ENCODE results near the gene STAT3. TPM values are rescaled to one million over a fixed set of nuclear protein-coding genes. Genes with fewer than 3 reads are reported as not detected.
"Not testable (repeated sequence)": the region's sequence is repeated elsewhere in the genome, so short reads cannot be mapped to it uniquely, and the experiment has no call there.

Gene STAT3
- total RNA-seq, 1 donor from 2014 or later: 353 TPM

DNA sequence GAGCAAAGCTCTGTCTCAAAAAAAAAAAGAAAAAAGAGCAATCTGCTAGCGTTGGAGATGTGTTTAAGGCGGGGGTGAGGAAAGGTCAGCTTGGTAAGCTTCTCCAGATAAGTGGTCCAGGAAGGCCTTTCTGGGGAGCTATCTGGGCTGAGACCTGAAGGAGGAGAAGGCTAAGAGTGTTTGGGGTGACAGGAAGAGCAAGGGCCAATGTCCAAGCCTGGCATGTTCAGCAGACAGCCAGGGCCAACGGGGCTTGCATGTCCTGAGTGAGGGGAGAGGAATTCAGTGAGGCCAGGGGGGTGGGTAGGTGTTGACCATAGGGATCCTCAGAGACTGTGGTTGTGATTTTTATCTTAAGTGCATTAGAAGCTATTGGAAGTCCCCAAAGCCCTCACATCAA is 84.5 kb downstream of the STAT3 start:
- no peak for DNase-seq (ENCODE audit: low spot score)

DNA sequence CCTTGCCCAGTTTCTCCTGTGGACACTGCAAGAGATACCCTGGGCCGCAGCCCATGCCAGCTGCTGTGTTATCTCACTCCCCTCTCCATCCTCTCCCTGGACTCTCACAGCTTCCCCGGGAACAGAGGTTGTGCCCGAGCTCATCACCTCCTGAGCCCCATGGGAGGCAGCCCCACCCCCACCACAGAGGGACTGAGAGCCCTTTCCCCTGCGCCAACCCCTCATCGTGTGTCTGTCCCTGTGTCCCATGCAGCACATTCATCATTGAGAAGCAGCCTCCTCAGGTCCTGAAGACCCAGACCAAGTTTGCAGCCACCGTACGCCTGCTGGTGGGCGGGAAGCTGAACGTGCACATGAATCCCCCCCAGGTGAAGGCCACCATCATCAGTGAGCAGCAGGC is 87.2 kb downstream of the STAT3 start:
- DNase-seq (ENCODE audit: low spot score): no peak

DNA sequence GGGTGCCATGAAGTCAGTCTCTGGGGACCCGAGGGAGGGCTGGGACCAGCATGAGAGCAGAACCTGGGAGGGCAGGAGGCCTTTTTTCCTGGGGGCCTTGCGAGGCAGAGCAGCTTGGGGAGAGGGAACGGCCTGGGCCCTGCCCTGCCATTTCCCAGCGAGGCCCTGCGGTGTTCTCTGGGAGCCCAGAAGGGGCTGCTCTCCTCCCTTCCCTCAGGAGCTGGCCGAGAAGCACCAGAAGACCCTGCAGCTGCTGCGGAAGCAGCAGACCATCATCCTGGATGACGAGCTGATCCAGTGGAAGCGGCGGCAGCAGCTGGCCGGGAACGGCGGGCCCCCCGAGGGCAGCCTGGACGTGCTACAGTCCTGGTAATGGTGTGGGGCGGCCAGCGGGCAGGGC is 88.3 kb downstream of the STAT3 start:
- not testable (repeated sequence) for DNase-seq (ENCODE audit: low spot score)

DNA sequence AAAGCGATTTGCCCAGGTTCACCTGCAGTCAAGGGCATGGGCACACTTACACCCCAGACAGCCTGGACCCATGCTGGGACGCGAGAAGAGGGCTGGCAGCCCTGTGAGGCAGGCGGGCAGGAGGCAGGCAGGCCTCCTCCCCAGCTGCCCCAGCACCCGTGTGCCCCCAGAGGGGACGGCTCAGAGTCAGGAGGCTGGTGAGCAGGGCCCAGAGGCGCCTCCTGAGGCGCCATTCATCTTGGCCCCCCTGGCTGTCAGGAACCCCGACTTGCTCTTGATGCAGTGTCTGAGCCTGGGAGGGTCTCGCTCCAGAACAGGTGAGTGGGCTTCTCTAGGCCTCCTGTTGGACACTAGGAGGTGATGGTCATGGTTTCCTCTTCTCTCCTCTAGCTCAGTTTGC is 88.9 kb downstream of the STAT3 start:
- not testable (repeated sequence) for DNase-seq (ENCODE audit: low spot score)

DNA sequence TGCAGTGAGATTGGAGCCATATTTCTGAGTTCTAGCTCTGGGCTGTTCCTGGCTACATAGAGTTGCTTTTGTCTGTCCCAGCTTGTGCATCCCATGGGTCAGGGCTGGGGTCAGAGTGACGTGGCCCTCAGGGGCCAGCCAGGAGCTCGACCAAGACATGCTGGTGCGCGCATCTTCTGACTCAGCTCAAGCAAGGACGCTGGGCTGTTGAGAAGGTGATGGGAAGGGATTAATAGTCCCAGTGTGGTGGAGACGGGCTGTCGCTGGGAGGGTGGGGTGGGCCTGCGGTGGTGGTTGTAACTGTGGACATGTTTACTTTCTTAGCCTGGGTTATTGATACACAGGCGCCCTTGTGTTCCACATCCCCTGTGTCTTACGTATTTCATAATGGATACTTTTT is 90.5 kb downstream of the STAT3 start:
- DNase-seq (ENCODE audit: low spot score): not testable (repeated sequence)

DNA sequence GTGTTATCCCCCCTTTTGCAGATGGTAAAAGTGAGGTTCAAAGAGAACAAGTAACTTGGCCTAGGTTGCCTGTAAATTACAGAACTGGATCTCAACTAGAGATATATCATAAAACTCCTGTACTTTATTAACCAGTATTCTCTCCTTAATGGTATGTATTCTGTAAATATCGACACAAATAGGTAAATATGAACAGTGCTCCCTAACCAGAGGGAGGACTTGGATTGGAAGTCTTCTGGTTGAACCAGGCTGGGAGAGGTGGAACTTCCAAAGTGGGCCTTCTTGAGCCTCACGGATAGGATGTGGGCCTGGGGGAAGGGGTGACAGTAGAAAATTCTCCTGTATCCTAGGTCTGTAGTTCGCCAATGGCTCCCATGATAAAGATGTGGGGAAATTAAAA is 92.2 kb downstream of the STAT3 start:
- no peak for DNase-seq (ENCODE audit: low spot score)

DNA sequence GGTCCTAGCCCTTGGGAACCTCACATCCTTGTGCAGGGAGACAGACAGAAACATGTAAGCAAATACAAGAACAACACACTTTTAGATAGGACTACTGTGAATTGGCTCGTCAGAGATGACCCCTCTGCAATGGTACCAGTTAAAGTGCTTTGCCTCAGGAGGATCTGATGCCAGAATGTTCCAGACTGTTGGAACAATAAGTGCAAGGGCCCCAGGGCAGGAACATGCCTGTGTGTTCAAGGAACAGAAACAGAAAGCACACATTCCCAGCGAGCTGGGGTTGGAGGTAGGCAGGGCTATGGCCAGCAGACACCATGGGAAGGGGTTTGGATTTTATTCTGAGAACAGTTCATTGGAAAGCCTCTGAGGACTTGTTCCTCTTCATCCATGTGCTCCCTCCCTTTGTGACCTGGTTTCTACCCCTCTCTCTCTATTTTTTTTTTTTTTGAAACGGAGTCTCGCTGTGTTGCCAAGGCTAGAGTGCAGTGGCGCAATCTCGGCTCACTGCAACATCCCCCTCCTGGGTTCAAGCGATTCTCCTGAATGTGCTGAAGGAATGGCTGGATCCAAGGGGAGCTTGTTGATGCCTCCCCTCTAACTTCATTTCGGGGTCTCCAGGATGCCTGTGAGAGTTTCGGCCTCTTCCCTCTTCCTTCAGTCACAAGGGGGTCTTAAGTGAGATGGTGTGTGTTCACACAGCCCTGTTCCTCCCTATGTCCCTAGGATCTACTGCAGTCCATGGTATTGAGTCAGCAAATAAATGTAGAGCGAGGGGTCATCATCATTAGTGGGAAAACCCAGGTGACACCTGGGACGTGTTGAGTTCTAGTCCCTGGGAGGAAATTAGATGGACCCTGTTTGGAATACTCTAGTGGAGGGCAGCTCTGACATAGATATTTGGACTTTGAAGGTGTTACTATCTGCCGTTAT is 93.5 kb downstream of the STAT3 start:
- DNase-seq (ENCODE audit: low spot score): no peak

DNA sequence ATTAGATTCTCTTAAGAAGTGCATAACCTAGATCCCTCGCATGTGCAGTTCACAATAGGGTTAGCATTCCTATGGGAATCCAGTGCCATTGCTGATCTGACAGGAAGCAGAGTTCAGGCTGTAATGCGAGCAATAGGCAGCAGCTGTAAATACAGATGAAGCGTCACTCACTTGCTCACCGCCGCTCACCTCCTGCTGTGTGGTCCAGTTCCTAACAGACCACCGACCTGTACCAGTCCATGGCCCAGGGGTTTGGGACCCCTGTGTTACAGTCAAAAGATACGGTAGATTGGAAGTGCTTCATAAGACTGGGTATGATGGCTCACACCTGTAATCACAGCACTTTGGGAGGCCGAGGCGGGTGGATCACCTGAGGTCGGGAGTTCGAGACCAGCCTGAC is 97.1 kb downstream of the STAT3 start:
- peak; percentile 45 for DNase-seq (ENCODE audit: low spot score)

DNA sequence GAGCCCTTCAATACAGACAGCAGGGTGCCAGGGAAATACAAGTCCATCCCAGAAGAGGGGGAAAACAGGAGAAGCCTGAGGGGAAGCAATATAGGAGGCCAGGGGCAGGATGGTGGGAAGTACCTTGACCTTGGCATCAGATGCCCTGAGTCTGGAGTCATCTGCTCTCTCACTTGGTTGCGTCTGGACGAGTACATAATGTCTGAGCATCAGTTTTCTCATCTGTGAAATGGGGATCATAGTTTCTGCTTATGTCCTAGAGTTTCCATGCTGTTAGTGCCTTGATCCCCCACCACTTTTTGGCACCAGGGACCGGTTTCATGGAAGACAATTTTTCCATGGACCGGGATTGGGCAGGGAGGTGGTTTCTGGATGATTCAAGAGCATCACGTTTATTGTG is 97.7 kb downstream of the STAT3 start:
- DNase-seq (ENCODE audit: low spot score): peak; percentile 51

DNA sequence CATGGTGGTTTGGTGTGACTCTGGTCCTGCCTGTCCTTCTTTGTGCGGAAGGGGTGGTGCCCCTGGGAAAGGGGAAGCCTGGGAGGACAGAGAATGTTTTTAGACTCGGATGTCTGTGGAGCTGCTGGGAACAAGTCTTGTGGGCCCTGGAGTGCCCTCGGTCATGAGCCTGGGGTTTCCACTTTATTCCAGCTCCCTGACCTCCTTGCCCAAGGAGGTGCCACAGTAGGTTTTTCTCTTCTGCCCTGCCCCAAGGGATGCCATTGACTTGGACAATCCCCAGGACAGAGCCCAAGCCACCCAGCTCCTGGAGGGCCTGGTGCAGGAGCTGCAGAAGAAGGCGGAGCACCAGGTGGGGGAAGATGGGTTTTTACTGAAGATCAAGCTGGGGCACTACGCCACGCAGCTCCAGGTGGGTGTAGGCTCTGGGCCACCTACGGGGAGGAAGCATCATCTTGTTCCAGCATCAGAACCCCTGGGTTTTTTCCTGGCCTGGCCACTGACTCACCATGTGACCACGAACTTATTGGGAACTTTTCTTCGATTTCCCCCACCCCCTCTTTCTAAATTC is 98.5 kb downstream of the STAT3 start:
- DNase-seq (ENCODE audit: low spot score): peak; percentile 82

DNA sequence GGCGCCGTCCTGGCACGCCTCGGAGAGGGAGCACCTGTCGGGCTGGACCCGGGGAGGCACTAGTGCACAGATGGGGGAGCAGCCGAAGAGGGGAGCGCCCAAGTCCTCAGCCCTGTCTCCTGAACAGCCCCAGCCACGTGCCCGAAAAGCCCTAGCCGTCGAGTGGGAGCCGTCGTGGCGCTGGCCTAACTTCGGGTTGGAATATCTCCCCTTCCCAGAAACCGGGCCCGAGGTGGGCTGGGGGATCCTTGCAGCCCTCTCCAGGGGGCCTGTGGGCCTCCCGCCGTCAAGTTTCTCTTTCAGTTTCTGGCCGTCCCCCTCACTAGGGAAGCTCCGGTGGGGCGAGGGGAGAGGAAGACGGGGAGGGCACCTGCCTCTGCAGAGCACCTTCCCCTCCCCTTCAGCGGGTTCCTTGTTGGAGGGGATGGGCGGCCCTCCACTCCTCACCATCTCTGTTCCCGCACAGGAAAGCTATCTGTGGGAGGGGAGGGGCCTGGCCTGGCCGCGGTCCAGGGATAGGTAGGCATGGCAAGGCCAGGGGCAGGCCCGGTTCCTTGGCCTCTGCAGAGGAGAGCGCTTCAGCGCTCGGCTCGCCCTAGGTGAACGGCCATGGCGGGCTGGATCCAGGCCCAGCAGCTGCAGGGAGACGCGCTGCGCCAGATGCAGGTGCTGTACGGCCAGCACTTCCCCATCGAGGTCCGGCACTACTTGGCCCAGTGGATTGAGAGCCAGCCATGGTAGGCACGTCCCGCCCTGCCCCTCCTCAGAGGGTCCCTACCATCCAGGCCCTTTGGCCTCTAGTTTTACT is 99.2 kb downstream of the STAT3 start:
- peak; percentile 89 for DNase-seq (ENCODE audit: low spot score)

DNA sequence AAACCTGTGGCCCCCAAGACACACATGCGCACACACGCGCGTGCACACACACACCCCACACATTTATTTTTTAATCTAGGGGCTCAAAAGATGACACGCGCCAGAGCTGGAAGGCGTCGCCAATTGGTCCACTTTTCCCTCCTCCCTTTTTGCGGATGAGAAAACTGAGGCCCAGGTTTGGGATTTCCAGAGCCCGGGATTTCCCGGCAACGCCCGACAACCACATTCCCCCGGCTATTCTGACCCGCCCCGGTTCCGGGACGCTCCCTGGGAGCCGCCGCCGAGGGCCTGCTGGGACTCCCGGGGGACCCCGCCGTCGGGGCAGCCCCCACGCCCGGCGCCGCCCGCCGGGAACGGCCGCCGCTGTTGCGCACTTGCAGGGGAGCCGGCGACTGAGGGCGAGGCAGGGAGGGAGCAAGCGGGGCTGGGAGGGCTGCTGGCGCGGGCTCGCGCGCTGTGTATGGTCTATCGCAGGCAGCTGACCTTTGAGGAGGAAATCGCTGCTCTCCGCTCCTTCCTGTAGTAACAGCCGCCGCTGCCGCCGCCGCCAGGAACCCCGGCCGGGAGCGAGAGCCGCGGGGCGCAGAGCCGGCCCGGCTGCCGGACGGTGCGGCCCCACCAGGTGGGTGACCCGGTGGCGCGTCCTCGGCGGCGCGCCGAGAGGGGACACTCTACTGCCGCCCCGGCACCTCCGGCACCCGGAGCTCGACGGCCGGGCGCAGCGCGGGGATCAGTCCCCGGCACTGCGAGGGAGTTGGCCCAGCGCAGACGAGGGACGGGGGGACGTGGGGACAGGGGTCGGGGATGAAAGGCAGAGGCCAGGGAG is 100.1 kb downstream of the STAT3 start, which contains the start of gene STAT5A:
Gene STAT5A (plus strand): TSS at position 522 of the 826 bp plus-strand sequence. CDS start 914 bp downstream, outside the sequence.
- peak; percentile 98 for DNase-seq (ENCODE audit: low spot score)

DNA sequence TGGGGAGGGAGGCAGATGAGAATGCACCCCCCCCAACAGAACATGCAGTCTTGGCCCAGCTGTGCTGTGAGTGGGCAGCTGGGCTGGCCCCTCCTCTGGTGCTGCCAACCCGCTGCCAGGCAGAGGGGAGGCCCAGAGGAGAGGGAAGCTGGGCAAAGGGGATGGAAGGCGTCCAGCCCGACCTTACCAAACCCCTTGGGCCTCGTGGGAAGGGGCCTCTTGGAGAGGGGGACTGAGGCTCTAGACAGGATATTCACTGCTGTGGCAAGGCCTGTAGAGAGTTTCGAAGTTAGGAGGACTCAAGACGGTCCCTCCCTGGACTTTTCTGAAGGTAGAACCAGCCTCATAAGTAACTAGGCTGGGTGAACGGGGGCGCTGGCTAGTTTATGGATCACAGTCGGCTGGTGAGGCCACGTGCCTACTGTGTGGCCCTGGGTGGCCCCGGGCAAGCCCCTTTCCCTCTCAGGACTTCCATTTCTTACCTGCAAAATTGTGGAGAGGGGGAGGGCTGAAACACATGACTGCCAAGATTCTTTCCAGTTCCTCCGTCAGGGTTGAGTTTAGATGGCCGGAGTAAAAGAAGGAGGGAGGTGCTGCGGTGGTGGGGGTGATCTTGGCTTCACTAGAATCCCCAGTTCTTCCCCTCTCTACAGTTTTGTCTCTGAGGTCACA is 100.8 kb downstream of the STAT3 start:
- DNase-seq (ENCODE audit: low spot score): peak; percentile 89

DNA sequence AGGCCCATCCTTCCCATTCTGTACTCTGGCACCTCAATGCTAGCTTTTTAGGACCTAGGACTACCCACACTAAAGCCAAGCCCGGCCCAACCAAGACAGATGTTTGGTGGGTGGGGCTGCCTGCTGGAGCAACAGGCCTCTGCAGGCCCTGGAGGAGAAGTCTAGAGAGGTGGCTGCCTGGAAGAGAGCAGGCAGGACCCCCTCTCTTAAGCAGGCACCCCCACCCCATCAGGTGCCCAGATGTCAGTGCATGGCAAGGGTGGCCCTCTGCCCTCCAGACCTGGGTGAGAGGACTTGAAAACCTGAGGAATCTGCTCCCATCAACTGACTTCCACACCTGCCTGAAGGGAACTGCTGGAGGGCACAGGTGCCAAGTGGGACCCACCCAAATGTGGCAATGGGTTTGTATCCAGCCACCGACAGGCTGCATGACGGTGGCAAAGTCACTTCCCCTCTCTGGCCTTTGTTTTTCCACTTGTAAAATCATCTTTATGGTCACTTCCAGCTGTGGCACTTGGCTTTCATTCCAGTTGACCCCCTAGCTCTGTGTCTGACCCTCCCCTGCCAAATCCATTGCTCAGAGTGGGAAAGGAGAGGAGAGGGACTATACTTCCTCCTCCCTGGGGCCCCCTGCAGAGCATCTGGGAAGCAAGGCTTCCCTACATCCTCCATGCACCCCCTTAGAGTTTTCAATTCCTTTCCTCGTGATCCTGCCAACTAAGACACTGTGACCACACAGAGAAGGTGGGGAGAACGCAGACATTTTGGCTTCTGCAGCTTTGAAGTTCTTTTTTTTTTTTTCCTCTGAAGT is 101.6 kb downstream of the STAT3 start:
- peak; percentile 87 for DNase-seq (ENCODE audit: low spot score)

DNA sequence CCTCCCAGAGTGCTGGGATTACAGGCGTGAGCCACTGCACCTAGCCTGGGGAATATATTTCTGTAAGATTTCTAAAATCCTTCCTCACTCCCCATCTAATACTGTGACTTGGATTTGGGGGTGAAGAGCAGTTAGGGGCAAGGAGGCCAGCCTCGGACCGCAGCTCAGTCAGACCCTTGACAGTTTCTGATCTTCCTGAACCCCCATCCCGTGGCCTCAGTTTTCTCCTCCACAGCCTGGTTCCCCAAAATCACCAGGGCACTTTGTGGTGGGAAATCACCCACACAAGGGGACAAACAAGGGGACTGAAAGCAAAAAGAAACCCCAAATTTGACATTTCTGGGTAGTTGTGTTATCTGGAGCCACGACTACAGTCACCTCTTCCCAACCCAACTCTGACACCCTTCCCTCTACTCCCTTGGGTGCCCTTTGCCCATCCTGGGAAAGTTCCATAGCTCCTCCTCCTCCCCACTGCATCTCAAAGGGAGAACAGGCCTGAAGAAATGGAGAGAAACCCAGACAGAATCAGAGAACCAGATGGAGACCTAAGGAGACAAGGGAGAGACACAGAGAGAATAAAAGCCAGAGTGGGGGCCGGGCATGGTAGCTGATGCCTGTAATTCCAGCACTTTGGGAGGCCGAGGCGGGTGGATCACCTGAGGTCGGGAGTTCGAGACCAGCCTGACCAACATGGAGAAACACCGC is 102.7 kb downstream of the STAT3 start:
- peak; percentile 60 for DNase-seq (ENCODE audit: low spot score)

DNA sequence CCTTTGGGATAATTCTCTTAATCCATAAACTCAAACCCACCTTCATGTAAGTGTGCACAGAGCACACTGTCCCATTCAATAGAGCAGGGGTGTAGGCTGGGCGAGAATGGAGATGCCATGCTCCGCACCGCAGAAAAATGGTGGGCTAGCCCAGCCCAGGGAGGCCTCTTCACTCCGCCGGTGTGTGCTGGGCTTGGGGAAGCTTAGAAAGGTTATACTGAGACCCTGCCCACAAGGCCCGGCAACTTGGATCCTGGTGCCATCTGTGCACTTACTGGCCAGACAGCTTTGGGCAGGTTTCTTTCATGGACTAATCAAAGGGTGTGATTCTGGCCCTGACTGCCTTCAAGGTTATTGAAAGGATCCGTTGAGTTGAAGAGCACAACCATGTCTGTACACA is 103.7 kb downstream of the STAT3 start:
- DNase-seq (ENCODE audit: low spot score): no peak

DNA sequence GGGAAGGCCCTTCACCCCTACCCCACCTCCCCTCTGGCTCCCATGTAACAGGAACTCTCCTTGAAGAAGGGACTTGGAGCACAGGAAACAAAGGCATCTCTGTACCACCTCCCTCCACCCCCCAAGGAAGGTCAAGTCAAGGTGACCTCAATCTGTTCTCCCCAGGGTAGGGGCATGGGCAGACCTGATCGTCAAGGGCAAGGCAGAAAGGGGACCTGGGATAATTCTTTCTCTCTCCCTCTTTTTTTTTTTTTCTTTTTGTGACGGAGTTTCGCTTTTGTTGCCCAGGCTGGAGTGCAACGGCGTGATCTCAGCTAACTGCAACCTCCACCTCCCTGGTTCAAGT is 104.2 kb downstream of the STAT3 start:
- peak; percentile 18 for DNase-seq (ENCODE audit: low spot score)

DNA sequence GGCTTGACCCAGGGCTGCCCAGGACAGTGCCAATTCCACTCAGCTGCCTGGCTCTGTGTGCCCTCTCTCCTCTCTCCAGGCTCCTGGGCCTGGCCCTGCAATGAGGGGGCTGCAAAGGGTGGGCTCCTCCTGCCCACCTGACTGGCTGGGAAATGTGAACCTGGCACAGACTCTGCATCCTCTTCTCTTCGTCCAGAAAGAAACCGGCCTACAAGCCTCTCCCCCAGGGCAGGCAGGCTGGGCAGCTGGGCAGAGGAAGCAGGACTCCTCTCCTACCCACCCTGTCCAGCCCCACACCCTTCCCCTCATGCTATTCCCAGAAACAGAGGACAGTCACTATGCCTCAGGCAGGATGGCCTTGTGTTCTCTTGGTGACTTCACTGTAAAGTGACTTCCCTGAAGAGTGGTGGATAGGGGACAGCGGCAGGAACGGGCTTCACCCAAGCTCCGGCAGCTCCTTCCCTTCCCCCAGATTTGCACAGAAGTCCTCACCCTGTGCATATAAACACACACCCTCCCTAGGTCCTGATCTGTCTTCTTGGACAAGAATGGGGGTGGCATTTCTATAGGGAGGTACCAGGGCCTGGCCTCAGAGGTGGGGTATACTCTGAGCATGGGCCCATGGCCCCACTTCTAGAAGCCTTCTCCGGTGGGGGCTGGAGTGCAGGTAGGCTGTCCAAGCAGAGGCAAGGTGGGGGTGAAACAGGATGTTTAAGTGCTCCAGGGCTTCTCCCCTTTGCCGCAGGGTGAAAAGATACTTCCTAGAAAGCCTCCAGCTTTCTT is 104.8 kb downstream of the STAT3 start:
- DNase-seq (ENCODE audit: low spot score): peak; percentile 74

Data from mesenteric fat pad (tissue), 1 donor.